ENCODE data around the gene CXCR5. TPM values are rescaled to one million over a fixed set of nuclear protein-coding genes. Genes with fewer than 3 reads are reported as not detected.

The CXCR5 gene
- total and polyA plus RNA-seq, 10 donors = 25.0 to 66.6 (median 34.3) TPM

DNA sequence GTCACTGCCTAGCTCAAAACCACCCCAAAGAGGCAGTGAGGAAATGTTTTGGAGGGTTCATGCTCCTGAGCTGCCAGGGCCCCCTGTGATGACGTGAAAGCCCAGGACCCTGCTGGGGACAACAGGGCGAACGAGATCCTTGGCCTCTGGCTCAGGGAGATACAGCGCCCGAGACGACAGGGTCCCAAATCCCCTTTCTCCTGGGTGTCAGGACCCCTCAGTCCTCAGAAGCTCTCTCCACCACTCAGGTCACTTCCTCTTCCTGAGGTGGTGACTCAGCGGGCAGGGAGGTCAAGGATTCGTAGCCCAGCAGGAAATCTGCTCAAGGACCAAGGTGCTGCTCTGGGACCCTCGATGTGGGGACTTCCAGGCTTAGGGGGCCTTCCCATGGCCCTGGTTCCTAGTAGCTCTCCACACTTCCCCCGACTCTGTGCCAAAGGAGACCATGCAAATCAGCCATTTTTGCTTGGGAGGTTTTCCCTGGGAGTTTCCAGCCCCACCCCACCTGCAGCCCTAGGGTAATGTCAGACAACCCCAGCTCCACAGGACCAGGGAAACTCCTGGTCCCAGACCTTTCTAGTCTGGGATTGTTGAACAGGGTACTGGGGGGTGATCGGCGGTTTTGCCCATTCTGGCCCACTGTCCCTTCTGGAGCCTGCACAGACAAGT lies 29.2 kb downstream of the CXCR5 start:
- peaks cover 0 to 8% (median 0%) of the 10 kb centered on the region in 7 donors for H3K27me3 ChIP-seq (replicated peaks in 1 of 7)
- H3K9me3 ChIP-seq = no peaks in the 10 kb centered on the region
- peak in 2 of 3 donors; percentile 11 to 28 for TF ChIP-seq POLR2AphosphoS5 (IDR thresholded peaks at IDR 0.05)
- no peak for TF ChIP-seq POLR2A (IDR thresholded peaks at IDR 0.05)
- TF ChIP-seq, protein P1, sequence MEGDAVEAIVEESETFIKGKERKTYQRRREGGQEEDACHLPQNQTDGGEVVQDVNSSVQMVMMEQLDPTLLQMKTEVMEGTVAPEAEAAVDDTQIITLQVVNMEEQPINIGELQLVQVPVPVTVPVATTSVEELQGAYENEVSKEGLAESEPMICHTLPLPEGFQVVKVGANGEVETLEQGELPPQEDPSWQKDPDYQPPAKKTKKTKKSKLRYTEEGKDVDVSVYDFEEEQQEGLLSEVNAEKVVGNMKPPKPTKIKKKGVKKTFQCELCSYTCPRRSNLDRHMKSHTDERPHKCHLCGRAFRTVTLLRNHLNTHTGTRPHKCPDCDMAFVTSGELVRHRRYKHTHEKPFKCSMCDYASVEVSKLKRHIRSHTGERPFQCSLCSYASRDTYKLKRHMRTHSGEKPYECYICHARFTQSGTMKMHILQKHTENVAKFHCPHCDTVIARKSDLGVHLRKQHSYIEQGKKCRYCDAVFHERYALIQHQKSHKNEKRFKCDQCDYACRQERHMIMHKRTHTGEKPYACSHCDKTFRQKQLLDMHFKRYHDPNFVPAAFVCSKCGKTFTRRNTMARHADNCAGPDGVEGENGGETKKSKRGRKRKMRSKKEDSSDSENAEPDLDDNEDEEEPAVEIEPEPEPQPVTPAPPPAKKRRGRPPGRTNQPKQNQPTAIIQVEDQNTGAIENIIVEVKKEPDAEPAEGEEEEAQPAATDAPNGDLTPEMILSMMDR (IDR thresholded peaks at IDR 0.05 in 8 of 11, conservative IDR thresholded peaks at IDR 0.05 in 3 of 11) = no peak
- 14 to 28% (median 26%) methylated on average over 8 to 12 of the region's 12 CpGs for WGBS, 5 donors
- H3K27ac ChIP-seq = peak overlapping the region; percentile 84 to 98 (median 90)
- H3K4me1 ChIP-seq = peaks cover 82 to 100% (median 95%) of the 10 kb centered on the region in 6 donors
- DNase-seq = peak; percentile 77
- H3K4me3 ChIP-seq = peak overlapping the region in 3 of 8 donors; percentile 0 to 55 (median 6)
- intact Hi-C loops (cut with DNase I; ENCODE audit: low total_unique reads) = no loop called here
- H3K36me3 ChIP-seq = peaks cover 0 to 14% (median 3%) of the 10 kb centered on the region in 6 donors

DNA sequence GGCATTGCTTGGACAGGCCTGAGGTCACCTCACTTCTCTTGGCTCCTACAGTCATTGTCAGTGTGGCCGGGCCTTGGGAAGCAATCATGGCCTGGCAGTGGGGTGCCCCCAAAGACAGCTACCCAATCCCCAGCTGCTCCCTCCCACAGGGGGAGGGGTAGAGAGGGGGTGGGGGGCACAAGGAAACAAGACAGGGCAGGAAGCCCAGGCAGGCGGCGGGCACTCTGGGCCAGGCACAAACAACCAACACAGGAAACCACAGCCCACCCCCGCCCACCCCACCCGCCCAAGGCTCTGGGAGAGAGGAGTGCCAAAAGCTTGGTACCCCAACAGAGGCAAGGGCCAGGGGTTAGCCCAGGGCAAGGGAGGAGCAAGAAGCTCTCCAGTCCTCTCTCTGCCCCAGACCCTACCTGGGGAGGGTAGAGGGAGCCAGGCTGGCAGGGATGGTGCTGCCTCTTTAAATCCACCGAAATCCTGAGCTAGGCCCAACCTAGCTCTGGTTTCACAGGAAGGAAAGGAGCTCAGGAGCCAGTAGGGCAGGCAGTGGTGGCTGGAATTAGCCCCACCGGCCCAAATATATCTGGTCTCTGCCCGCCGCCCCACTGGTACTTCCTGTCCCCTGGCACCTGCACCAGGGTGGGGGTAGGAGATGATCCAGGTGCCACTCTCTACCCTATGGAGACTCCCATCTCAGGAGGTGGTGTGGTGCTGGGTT lies 29.9 kb downstream of the CXCR5 start:
- intact Hi-C loops (cut with DNase I; ENCODE audit: low total_unique reads) = no loop called here
- Histone ChIP-seq H3K4me3 (peak overlapping the region in 5 of 8 donors; percentile 19 to 55 (median 23)), H3K9me3 (no peaks in the 10 kb centered on the region), H3K27me3 (replicated peaks in 1 of 7) (peaks cover 0 to 8% (median 0%) of the 10 kb centered on the region in 7 donors), H3K27ac (peak overlapping the region; percentile 84 to 98 (median 90)), H3K4me1 (peaks cover 87 to 100% (median 99%) of the 10 kb centered on the region in 6 donors), H3K36me3 (peaks cover 0 to 7% (median 0%) of the 10 kb centered on the region in 6 donors)
- DNase-seq = peak; percentile 86
- TF ChIP-seq, protein P1 (IDR thresholded peaks at IDR 0.05 in 8 of 11, conservative IDR thresholded peaks at IDR 0.05 in 3 of 11) = no peak
- TF ChIP-seq POLR2A (IDR thresholded peaks at IDR 0.05) (no peak), POLR2AphosphoS5 (IDR thresholded peaks at IDR 0.05) (peak; percentile 12 to 50 (median 15))
- WGBS, 5 donors = 4 to 16% (median 11%) methylated on average over 6 to 9 of the region's 9 CpGs

DNA sequence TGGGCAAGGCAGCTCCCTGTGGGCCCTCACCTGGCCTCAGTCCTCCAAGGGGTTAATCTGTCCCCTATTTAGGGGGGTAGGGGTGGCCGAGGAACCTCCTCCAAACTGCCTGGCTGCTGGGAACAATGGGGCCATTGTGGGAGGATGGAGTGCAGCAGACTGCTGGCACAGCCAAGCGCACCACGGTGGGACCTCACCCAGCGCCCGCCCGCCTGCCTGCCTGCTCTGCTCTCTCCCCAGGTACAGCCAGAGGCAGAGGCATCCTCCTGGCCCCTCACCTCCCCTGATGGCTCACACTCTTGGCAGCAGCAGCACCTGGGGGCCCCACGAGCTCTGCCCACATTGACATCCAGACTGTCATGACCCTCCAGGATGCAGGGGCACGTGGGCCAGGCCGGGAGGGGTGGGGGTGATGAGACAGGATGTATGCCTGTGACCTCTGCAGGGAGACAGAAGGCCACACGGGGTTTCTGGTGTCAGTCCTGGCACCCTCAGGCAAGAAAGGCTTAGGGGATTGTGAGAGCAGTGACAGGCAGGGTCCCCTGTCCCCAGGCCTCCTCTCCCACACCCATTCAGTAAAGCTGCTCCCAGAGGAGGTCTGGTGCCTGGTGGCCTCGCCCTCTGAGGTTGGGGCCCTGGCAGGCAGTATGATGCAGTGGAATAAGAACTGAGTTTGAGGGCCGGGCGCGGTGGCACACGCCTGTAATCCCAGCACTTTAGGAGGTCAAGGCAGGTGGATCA lies 30.7 kb downstream of the CXCR5 start:
- 16 to 35% (median 23%) methylated on average over 10 to 15 of the region's 15 CpGs for WGBS, 5 donors
- TF ChIP-seq POLR2AphosphoS5 (IDR thresholded peaks at IDR 0.05) (peak; percentile 80 to 82 (median 81)), POLR2A (IDR thresholded peaks at IDR 0.05) (no peak)
- peak; percentile 95 for DNase-seq

DNA sequence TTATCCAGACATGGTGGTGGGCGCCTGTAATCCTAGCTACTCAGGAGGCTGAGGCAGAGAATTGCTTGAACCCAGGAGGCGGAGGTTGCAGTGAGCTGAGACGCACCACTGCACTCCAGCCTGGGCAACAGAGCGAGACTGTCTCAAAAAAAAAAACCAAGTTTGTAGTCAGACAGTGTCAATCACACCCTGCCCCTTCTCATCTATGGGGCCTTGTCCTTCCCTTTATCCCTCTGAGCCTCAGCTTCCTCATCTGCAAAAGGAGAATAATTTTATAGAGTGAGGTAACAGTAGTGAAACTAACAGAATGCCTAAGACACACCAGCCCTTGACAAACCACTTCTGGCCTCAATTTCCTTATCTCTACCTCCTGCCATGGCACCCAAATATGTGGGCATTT lies 31.3 kb downstream of the CXCR5 start:
- 39 to 64% (median 52%) methylated on average over 4 of the region's 4 CpGs for WGBS, 5 donors
- peaks cover 0 to 4% (median 0%) of the 10 kb centered on the region in 6 donors for H3K36me3 ChIP-seq
- H3K9me3 ChIP-seq = no peaks in the 10 kb centered on the region
- no peak for TF ChIP-seq POLR2A (IDR thresholded peaks at IDR 0.05)
- TF ChIP-seq POLR2AphosphoS5 (IDR thresholded peaks at IDR 0.05) = no peak
- TF ChIP-seq, protein P1 (IDR thresholded peaks at IDR 0.05 in 8 of 11, conservative IDR thresholded peaks at IDR 0.05 in 3 of 11) = no peak
- no peak for DNase-seq
- intact Hi-C loops (cut with DNase I; ENCODE audit: low total_unique reads) = no loop called here
- peaks cover 89 to 100% (median 98%) of the 10 kb centered on the region in 6 donors for H3K4me1 ChIP-seq
- peak overlapping the region; percentile 84 to 98 (median 90) for H3K27ac ChIP-seq
- H3K4me3 ChIP-seq = peak overlapping the region in 1 of 8 donors; percentile 55
- peaks cover 0 to 8% (median 0%) of the 10 kb centered on the region in 7 donors for H3K27me3 ChIP-seq (replicated peaks in 1 of 7)

More for the DNA sequence above, 30.7 kb downstream of the CXCR5 start:
- Histone ChIP-seq H3K4me3 (peak overlapping the region in 5 of 8 donors; percentile 19 to 55 (median 23)), H3K27me3 (replicated peaks in 1 of 7) (peaks cover 0 to 8% (median 0%) of the 10 kb centered on the region in 7 donors), H3K27ac (peak overlapping the region; percentile 84 to 98 (median 90)), H3K9me3 (no peaks in the 10 kb centered on the region), H3K36me3 (peaks cover 0 to 4% (median 0%) of the 10 kb centered on the region in 6 donors), H3K4me1 (peaks cover 87 to 100% (median 98%) of the 10 kb centered on the region in 6 donors)
- intact Hi-C loops (cut with DNase I; ENCODE audit: low total_unique reads) = no loop called here

Data from spleen (tissue), 11 donors.